OCI-LY1 (cell line): Measurements from ENCODE around the gene STK39.

Experiments
- H2AFZ ChIP-seq: fragments of 200-600 bp; sonication (generic), shearing (Covaris generic); 2 replicates; pipeline ENCODE4 v1.6.0; 2014; ENCODE audit warnings: antibody characterized with exemption, mild to moderate bottlenecking, low read length
- H3F3A ChIP-seq: fragments of 200-600 bp; sonication (generic), shearing (Covaris generic); 2 replicates; pipeline ENCODE4 v1.6.0; 2014; ENCODE audit warnings: mild to moderate bottlenecking, antibody characterized with exemption, low read length, moderate library complexity; ENCODE audit not compliant: insufficient read depth
- H3K27ac ChIP-seq: fragments of 200-600 bp; sonication (generic); 2 replicates; pipeline ENCODE4 v1.5.1; 2014; ENCODE audit warnings: low read length, mixed run types, mild to moderate bottlenecking, low read depth; ENCODE audit not compliant: poor library complexity, severe bottlenecking
- H3K27me3 ChIP-seq: fragments of 200-600 bp; sonication (generic); 2 replicates; pipeline ENCODE4 v1.6.0; 2014; ENCODE audit warnings: antibody characterized with exemption, mild to moderate bottlenecking, low read length, moderate library complexity; ENCODE audit not compliant: insufficient read depth
- H3K36me3 ChIP-seq: fragments of 200-600 bp; sonication (generic); 2 replicates; pipeline ENCODE4 v1.6.1; 2014; ENCODE audit warnings: mild to moderate bottlenecking, antibody characterized with exemption, low read length, moderate library complexity, mixed read lengths; ENCODE audit not compliant: insufficient read depth
- H3K4me1 ChIP-seq: fragments of 200-600 bp; sonication (generic); 2 replicates; pipeline ENCODE4 v1.5.1; 2014; ENCODE audit warnings: mild to moderate bottlenecking, low read length, moderate library complexity; ENCODE audit not compliant: insufficient read depth, severe bottlenecking
- H3K4me2 ChIP-seq: fragments of 200-600 bp; sonication (generic), shearing (Covaris generic); 2 replicates; pipeline ENCODE4 v1.6.1; 2014; ENCODE audit warnings: low read length
- H3K4me3 ChIP-seq: fragments of 200-600 bp; sonication (generic); 2 replicates; pipeline ENCODE4 v1.5.1; 2014; ENCODE audit warnings: low read length, low read depth, mild to moderate bottlenecking, mixed read lengths; ENCODE audit not compliant: poor library complexity, severe bottlenecking
- H3K79me2 ChIP-seq: fragments of 200-600 bp; shearing (Covaris generic); 2 replicates; pipeline ENCODE4 v1.6.1; 2016; ENCODE audit warnings: mixed run types, low read length, mixed read lengths; ENCODE audit not compliant: insufficient read depth
- H3K9ac ChIP-seq: fragments of 200-600 bp; sonication (generic), shearing (Covaris generic); 2 replicates; pipeline ENCODE4 v1.6.1; 2014; ENCODE audit warnings: mild to moderate bottlenecking, low read length, mixed read lengths
- H3K9me2 ChIP-seq: fragments of 200-600 bp; sonication (generic), shearing (Covaris generic); 2 replicates; pipeline ENCODE4 v1.6.1; 2014; ENCODE audit warnings: low read depth, mild to moderate bottlenecking, low read length, mixed read lengths
- H3K9me3 ChIP-seq: fragments of 200-600 bp; shearing (Covaris generic); 2 replicates; pipeline ENCODE4 v1.6.1; 2014; ENCODE audit warnings: low read length, mixed read lengths
- H4K20me1 ChIP-seq: fragments of 200-600 bp; sonication (generic), shearing (Covaris generic); 2 replicates; pipeline ENCODE4 v1.6.0; 2016; ENCODE audit warnings: mild to moderate bottlenecking, low read length; ENCODE audit not compliant: insufficient read depth
- EZH2 ChIP-seq: fragments of 200-600 bp; sonication (generic), shearing (Covaris generic); IDR thresholded peaks from 2 replicates; pipeline ENCODE4 v1.8.0; 2017; ENCODE audit warnings: borderline replicate concordance, mixed run types, mild to moderate bottlenecking, antibody characterized with exemption, low read length, moderate library complexity, mixed read lengths
- TF ChIP-seq, protein P1 (sequence below): fragments of 200-600 bp; sonication (generic), shearing (Covaris generic); IDR thresholded peaks from 2 replicates; pipeline ENCODE4 v1.5.1; 2017; ENCODE audit warnings: mild to moderate bottlenecking, antibody characterized with exemption, low read length, moderate library complexity, mixed read lengths

Gene STK39

DNA sequence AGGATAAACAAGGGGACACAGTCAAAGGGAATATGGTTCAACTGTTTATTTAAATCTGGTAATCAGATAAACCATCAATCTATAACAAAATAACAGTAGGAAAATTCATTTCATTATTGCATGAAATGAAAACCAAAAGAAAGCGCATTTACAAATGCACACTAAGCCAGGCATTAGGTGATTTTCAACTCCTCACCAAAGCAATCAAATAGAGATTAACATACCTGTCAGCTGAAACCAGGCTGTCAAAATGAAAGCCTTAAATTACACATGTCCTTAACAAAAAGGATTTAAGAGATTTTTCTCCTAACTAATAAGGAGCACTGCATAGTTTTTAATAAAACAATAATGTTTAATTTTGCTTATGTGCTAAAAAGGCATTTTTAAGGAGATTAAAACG is 23.0 kb downstream of the STK39 start:
- no peaks in the 10 kb centered on the region for H3K9me2 ChIP-seq
- TF ChIP-seq, protein P1, sequence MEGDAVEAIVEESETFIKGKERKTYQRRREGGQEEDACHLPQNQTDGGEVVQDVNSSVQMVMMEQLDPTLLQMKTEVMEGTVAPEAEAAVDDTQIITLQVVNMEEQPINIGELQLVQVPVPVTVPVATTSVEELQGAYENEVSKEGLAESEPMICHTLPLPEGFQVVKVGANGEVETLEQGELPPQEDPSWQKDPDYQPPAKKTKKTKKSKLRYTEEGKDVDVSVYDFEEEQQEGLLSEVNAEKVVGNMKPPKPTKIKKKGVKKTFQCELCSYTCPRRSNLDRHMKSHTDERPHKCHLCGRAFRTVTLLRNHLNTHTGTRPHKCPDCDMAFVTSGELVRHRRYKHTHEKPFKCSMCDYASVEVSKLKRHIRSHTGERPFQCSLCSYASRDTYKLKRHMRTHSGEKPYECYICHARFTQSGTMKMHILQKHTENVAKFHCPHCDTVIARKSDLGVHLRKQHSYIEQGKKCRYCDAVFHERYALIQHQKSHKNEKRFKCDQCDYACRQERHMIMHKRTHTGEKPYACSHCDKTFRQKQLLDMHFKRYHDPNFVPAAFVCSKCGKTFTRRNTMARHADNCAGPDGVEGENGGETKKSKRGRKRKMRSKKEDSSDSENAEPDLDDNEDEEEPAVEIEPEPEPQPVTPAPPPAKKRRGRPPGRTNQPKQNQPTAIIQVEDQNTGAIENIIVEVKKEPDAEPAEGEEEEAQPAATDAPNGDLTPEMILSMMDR = no peak
- no peak overlapping the region for H2AFZ ChIP-seq
- no peak overlapping the region for H3K4me2 ChIP-seq
- H3K27ac ChIP-seq = no peak overlapping the region
- peaks cover 5% of the 10 kb centered on the region for H3K79me2 ChIP-seq
- H3K4me3 ChIP-seq = no peak overlapping the region
- no peaks in the 10 kb centered on the region for H3K36me3 ChIP-seq
- H3K9ac ChIP-seq = no peak overlapping the region
- no peaks in the 10 kb centered on the region for H3K9me3 ChIP-seq
- H3K27me3 ChIP-seq = no peaks in the 10 kb centered on the region
- no peaks in the 10 kb centered on the region for H3F3A ChIP-seq
- no peaks in the 10 kb centered on the region for H4K20me1 ChIP-seq
- H3K4me1 ChIP-seq = no peaks in the 10 kb centered on the region

DNA sequence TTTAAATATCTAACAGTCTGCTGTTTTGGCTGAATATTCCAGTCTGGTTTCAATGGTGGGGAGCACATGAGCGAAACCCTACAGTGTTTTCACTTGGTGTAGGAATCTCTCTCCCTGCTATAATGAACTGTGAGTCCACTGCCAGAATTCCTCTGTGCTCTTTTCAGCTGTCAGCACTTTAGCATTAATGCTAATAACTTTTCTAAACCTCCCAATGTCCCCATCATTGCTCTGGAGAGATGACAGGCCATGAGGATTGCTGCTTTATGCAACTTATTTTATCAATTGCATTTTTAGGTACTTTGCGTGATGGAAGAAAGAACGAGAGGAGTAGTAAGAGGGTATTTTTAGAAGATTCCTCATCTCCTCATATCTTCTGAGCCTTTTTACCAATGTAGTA is 25.3 kb downstream of the STK39 start:
- peaks cover 2% of the 10 kb centered on the region; the same call in 1 of the 2 replicates for H3K36me3 ChIP-seq
- H3K9me2 ChIP-seq = no peaks in the 10 kb centered on the region
- H3K4me3 ChIP-seq = no peak overlapping the region
- H3K9me3 ChIP-seq = no peaks in the 10 kb centered on the region
- H3K27me3 ChIP-seq = no peaks in the 10 kb centered on the region
- no peak overlapping the region for H2AFZ ChIP-seq
- no peak overlapping the region for H3K27ac ChIP-seq
- no peaks in the 10 kb centered on the region for H3F3A ChIP-seq
- no peaks in the 10 kb centered on the region for H4K20me1 ChIP-seq
- no peak overlapping the region for H3K4me2 ChIP-seq
- no peak overlapping the region for H3K9ac ChIP-seq
- H3K4me1 ChIP-seq = no peaks in the 10 kb centered on the region
- no peaks in the 10 kb centered on the region; the same call in 1 of the 2 replicates for H3K79me2 ChIP-seq
- no peak for TF ChIP-seq EZH2
- TF ChIP-seq, protein P1 = no peak

DNA sequence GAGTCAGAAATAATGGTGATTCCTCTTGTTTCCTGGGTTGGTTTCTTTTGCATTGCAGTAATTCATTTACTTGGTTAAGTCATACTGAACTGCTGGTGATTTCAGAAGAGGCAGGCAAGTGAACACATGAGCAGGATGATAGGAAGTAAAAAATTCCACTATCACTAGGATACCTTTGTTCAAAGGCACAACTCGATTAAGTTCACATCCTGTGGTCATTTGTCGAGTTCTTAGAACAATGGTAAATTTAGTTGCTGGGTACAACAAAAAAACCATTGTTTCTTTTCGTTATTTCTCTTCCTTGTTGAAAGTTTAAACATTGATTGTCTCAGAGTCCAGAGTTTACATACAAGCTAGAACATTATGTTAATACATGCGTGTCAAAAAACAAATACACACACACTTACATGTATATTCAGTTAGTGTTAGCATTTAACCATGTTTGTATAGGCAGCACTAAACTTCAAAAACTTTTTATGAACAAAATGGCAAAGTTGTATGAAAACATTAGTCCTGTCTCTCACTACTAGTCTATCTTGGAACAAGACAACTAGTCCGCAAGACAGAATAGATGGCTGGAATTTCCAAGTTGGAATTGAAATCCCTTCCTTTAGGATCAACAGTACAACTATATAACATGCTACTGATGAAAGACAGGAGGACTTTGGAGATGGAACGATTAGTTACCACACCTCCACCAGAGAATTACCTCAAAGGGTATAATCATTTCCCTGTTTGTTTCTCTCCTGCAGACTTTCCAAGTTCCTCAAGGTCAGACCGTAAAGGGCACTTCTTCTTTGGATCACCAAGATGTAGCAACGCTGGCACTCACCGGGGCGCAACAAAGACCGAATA is 26.2 kb downstream of the STK39 start:
- TF ChIP-seq, protein P1 = no peak
- TF ChIP-seq EZH2 = no peak
- H3K4me2 ChIP-seq = no peak overlapping the region
- H3K4me1 ChIP-seq = no peaks in the 10 kb centered on the region
- no peak overlapping the region for H2AFZ ChIP-seq
- no peaks in the 10 kb centered on the region for H3F3A ChIP-seq
- H3K79me2 ChIP-seq = no peaks in the 10 kb centered on the region
- no peak overlapping the region for H3K27ac ChIP-seq
- no peaks in the 10 kb centered on the region for H3K9me2 ChIP-seq
- H4K20me1 ChIP-seq = no peaks in the 10 kb centered on the region
- no peaks in the 10 kb centered on the region for H3K27me3 ChIP-seq
- H3K4me3 ChIP-seq = no peak overlapping the region
- peaks cover 4% of the 10 kb centered on the region; the same call in 1 of the 2 replicates for H3K36me3 ChIP-seq
- H3K9ac ChIP-seq = no peak overlapping the region
- no peaks in the 10 kb centered on the region for H3K9me3 ChIP-seq
